ENCODE data around the gene STK35. TPM values are rescaled to one million over a fixed set of nuclear protein-coding genes. Genes with fewer than 3 reads are reported as not detected.
A peak's percentile ranks its signal among the peaks of the same experiment; 100 is the strongest.

The STK35 gene
- total and polyA plus RNA-seq, 2 of the 13 experiments (the other 11 are each of a cell fraction or from before 2014, with no cell fraction given), result 27.4 to 29.8 TPM

- TF ChIP-seq ZNF382 (CRISPR knock-in tag; IDR thresholded peaks at IDR 0.05; ENCODE audit: borderline replicate concordance), result no peak
- TF ChIP-seq SMC3 (IDR thresholded peaks at IDR 0.05; ENCODE audit: low read length), result no peak
- peak; percentile 88 for TF ChIP-seq POLR2G (IDR thresholded peaks at IDR 0.05; ENCODE audit: low read depth, low read length)
- peak; percentile 96; the same call in 1 of the 2 replicates for TF ChIP-seq ZNF138 (CRISPR knock-in tag; IDR thresholded peaks at IDR 0.05; ENCODE audit: low read depth)
- peak; percentile 73 for TF ChIP-seq ZNF333 (CRISPR knock-in tag; IDR thresholded peaks at IDR 0.05; ENCODE audit: borderline replicate concordance)
- TF ChIP-seq KIAA2018 (CRISPR knock-in tag; IDR thresholded peaks at IDR 0.05; ENCODE audit: borderline replicate concordance), result peak; percentile 91; the same call in 1 of the 2 replicates
- peak; percentile 1; the same call in 1 of the 2 replicates for TF ChIP-seq NR3C1 (CRISPR knock-in tag; IDR thresholded peaks at IDR 0.05)
- TF ChIP-seq POGZ (CRISPR knock-in tag; IDR thresholded peaks at IDR 0.05), result peak; percentile 63
- peak; percentile 56 for TF ChIP-seq ZNF619 (CRISPR knock-in tag; IDR thresholded peaks at IDR 0.05)
- TF ChIP-seq JUND (CRISPR knock-in tag; IDR thresholded peaks at IDR 0.05), result no peak; the same call in 1 of the 2 replicates
- no peak for TF ChIP-seq HNRNPUL1 (IDR thresholded peaks at IDR 0.05; ENCODE audit: low read depth, low read length)
- TF ChIP-seq ZNF740 (CRISPR knock-in tag; IDR thresholded peaks at IDR 0.05), result peak; percentile 82
- TF ChIP-seq ZNF556 (CRISPR knock-in tag; IDR thresholded peaks at IDR 0.05; ENCODE audit: borderline replicate concordance), result peak; percentile 92
- peak; percentile 81; the same call in 1 of the 2 replicates for TF ChIP-seq NFE2L1 (CRISPR knock-in tag; IDR thresholded peaks at IDR 0.05; ENCODE audit: borderline replicate concordance)
- peak; percentile 63 for TF ChIP-seq ZBTB7B (CRISPR knock-in tag; IDR thresholded peaks at IDR 0.05)
- peak; percentile 72 for TF ChIP-seq HNRNPK (IDR thresholded peaks at IDR 0.05; ENCODE audit: low read depth, low read length, poor library complexity, severe bottlenecking)
- peak; percentile 64; the same call in 1 of the 2 replicates for TF ChIP-seq HNRNPL (IDR thresholded peaks at IDR 0.05; ENCODE audit: low read depth, low read length)
- no peak; the same call in 1 of the 2 replicates for TF ChIP-seq REPIN1 (CRISPR knock-in tag; IDR thresholded peaks at IDR 0.05; ENCODE audit: borderline replicate concordance, low read depth)
- no peak; the same call in none of the 2 replicates for TF ChIP-seq GATAD2A (CRISPR knock-in tag; IDR thresholded peaks at IDR 0.05)
- TF ChIP-seq RFX1 (IDR thresholded peaks at IDR 0.05), result no peak
- peak; percentile 29 for TF ChIP-seq STAT5B (CRISPR knock-in tag; IDR thresholded peaks at IDR 0.05)
Measured at GRCh38 chr20:2101865-2102584, 398 bp downstream of the STK35 start (continued).

Measured in HepG2 (cell line).